AG04450 (cell line): ENCODE data around the gene CBFA2T2. TPM values are rescaled to one million over a fixed set of nuclear protein-coding genes. Genes with fewer than 3 reads are reported as not detected.

Source experiments
- CTCF ChIA-PET: fragments of 300-600, 350-600 bp; formaldehyde crosslinking; extraction: SDS; loops from one replicate; lab custom pipeline; 2022; ENCODE audit warnings: antibody characterized with exemption, inconsistent platforms; lab: Charles Lee
- POLR2A ChIA-PET: fragments of 350-600 bp; formaldehyde crosslinking; extraction: SDS; loops from one replicate; lab custom pipeline; 2021; ENCODE audit warnings: antibody characterized with exemption, inconsistent platforms; lab: Yijun Ruan, JAX
- DNase-seq: peaks from one replicate; pipeline ENCODE4 v3.0.0-alpha.2; 2011; ENCODE audit warnings: low read depth, low spot score
- H3K27ac ChIP-seq: one replicate; pipeline ENCODE4 v1.5.1; 2012; ENCODE audit warnings: low read depth, low read length, control low read depth
- H3K27me3 ChIP-seq: one replicate; pipeline ENCODE4 v1.6.0; 2012; ENCODE audit warnings: low read length; ENCODE audit not compliant: control insufficient read depth, insufficient read depth
- H3K4me3 ChIP-seq: 2 replicates; pipeline ENCODE4 v1.5.1; 2011; ENCODE audit warnings: mild to moderate bottlenecking, low read depth, low read length, control low read depth
- H3K9me3 ChIP-seq: 2 replicates; pipeline ENCODE4 v1.5.1; 2012; ENCODE audit warnings: low read length; ENCODE audit not compliant: control insufficient read depth, insufficient read depth
- polyA plus RNA-seq: library from polyadenylated mRNA; depleted of rRNA; stranded (reverse); fragments of >200 nt; gene quantifications from 2 replicates; pipeline ENCODE4 v1.2.3, GENCODE V29; 2011
- TF ChIP-seq, protein P1 (sequence below): IDR thresholded peaks from 2 replicates; pipeline ENCODE4 v1.5.1; 2011; ENCODE audit warnings: low read depth, low read length, control low read depth, inconsistent platforms

Gene CBFA2T2
- polyA plus RNA-seq, 1 experiment: 11.3 TPM

DNA sequence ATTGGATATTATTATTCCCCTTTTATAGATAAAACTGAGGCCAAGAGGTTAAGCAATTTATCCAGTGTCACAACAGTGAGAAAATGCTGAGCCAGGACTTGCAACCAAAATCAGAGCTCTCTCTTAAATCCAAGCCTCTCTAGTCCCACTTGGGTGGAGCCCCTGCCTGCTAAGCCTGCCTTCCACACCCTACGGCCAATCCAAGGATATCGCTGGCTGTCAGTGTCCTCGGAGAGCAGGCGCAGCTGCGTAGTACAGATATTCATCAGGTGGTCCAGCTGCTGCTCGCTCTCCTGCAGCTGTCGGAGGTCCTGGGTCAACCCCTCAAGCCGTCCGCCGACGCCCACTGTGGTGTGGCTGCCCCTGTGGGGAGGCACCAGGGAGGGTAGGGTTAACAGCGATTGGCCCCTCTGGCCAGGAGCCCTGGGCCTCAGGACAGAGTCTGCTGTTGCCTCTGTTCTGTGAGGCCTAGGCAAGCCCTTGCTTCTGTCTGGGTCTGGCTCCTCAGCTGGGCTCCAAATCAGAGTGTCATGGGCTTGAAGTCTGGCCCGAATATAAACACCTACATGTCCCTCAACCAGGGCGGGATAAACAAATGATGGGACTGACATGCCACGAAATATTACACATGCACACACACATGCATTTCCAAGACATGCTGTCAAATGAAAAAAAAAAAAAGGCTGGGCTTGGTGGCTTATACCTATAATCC, 188.3 kb downstream of the CBFA2T2 start:
- H3K4me3 ChIP-seq: no peak overlapping the region
- CTCF ChIA-PET: no interaction called here

DNA sequence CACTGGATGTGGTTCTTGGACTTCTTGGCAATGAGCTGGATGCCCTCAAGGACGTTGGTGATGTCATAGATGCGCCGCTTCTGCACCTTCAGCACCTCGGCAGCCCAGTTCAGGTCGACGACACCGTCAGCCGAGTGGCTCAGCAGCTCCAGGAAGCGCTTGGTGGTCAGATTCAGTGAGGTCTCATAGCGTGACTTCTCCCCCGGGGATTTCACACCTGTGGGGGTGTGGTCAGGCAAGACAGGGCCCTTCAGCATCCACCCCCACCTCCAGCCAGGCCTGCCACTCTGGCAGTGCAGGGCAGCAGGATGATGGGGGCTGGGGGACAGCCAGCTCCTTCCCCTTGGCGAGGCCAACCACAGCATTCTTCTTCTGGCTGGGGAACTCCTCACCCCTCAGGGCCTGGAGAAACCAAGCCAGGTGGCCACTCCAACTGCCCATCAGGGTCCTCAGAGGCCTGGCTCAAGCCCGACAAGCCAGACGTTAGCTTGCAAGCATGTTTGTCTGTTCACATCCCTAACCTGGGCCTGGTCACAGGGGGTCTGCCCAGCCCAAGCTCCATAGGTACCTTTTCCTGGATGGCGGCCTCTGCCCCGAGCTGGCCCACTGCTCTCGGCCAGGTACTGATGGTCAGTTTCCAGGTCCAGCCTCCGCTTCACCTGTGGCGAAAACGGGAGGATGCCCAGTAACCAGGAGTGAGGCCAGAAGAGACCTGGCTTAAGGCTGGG, 190.0 kb downstream of the CBFA2T2 start:
- no peak overlapping the region for H3K27ac ChIP-seq
- no peaks in the 10 kb centered on the region for H3K9me3 ChIP-seq
- no peak overlapping the region for H3K4me3 ChIP-seq
- no peak for DNase-seq
- ChIA-PET CTCF (interaction anchor here (2.8 kb wide), 1 partner anchor 12 kb away, joined by 9 read pairs; no protein-coding TSS in a partner anchor), POLR2A (interaction anchor here (1.0 to 1.2 kb wide), 2 partner anchors 13 to 17 kb away, joined by 3 to 4 read pairs; partner anchors contain the start of gene ACTL10)
- TF ChIP-seq, protein P1, sequence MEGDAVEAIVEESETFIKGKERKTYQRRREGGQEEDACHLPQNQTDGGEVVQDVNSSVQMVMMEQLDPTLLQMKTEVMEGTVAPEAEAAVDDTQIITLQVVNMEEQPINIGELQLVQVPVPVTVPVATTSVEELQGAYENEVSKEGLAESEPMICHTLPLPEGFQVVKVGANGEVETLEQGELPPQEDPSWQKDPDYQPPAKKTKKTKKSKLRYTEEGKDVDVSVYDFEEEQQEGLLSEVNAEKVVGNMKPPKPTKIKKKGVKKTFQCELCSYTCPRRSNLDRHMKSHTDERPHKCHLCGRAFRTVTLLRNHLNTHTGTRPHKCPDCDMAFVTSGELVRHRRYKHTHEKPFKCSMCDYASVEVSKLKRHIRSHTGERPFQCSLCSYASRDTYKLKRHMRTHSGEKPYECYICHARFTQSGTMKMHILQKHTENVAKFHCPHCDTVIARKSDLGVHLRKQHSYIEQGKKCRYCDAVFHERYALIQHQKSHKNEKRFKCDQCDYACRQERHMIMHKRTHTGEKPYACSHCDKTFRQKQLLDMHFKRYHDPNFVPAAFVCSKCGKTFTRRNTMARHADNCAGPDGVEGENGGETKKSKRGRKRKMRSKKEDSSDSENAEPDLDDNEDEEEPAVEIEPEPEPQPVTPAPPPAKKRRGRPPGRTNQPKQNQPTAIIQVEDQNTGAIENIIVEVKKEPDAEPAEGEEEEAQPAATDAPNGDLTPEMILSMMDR: no peak
- H3K27me3 ChIP-seq: no peaks in the 10 kb centered on the region

More for the DNA sequence above, 188.3 kb downstream of the CBFA2T2 start:
- Histone ChIP-seq H3K27me3 (no peaks in the 10 kb centered on the region), H3K27ac (no peak overlapping the region), H3K9me3 (no peaks in the 10 kb centered on the region; the same call in 1 of the 2 replicates)
- TF ChIP-seq, protein P1: no peak
- POLR2A ChIA-PET: no interaction called here
- no peak for DNase-seq

DNA sequence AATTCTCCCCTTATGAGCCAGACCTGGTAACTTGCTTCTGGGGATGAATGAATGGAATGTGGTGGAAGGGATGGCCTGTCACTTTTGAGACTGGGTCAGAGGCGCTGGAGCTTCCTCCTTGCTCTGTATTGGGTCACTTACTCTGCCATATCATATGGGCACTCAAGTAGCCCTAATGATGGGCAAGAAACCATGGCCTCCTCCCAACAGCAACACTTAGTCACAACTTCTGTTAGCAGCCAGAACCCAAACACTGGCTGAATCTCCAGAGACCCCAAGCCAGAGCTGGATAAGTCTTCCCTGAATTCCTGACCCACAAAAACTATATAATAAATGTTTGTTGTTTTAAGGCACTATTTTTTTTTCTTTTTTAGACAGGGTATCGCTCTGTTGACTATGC, 190.8 kb downstream of the CBFA2T2 start:
- TF ChIP-seq, protein P1: no peak
- Histone ChIP-seq H3K27ac (no peak overlapping the region), H3K9me3 (no peaks in the 10 kb centered on the region), H3K27me3 (no peaks in the 10 kb centered on the region), H3K4me3 (no peak overlapping the region)
- POLR2A ChIA-PET: no interaction called here
- CTCF ChIA-PET: interaction anchor here (0.6 to 2.8 kb wide), 2 partner anchors 12 to 112 kb away, joined by 6 to 9 read pairs; no protein-coding TSS in a partner anchor
- DNase-seq: no peak

DNA sequence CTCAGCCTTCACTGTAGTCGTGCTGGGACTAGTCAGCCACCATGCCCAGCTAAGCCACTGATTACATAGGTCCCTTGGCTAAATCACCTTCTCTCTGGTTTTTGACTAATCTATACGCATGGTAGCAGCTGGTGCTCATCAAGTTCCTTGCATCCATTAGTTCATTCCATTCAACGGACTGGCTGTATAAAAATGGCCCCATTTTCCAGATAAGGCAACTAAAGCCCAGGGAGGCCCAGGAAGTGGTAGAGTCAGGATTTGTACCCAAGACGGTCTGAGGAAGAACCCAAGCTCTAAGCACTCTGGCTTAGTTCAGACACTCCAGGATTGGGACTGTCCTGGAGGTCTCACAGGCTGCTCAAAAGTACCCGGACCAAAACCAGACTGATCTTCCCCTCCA, 191.4 kb downstream of the CBFA2T2 start:
- TF ChIP-seq, protein P1: no peak
- Histone ChIP-seq H3K4me3 (no peak overlapping the region), H3K27me3 (no peaks in the 10 kb centered on the region), H3K9me3 (no peaks in the 10 kb centered on the region), H3K27ac (no peak overlapping the region)
- DNase-seq: no peak
- ChIA-PET POLR2A (no interaction called here), CTCF (interaction anchor here (0.6 to 2.8 kb wide), 2 partner anchors 13 to 111 kb away, joined by 6 to 9 read pairs; no protein-coding TSS in a partner anchor)
